ENCODE results near the gene SPSB4.
"Not testable (repeated sequence)": the region's sequence is repeated elsewhere in the genome, so short reads cannot be mapped to it uniquely, and the experiment has no call there.

The SPSB4 gene

DNA sequence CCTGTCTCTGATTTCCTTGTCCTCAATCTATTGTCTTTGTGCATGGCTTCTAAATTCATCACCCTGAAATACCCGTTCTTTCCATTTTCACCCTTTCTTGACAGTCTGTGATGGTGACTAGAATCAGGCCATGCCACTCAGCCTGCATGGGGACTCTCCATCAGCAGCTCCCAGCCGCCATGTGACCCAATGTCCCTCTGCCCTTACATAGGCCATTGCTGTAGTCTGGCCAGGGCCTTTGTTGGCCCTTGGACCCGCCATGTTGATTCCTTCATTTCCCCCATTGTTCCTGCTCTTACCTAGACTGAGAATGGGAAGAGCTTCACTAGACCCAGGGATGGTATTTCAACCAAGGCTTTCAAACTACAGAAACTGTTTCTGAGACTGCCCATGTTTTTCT lies 45.8 kb downstream of the SPSB4 start:
- no peak for DNase-seq

DNA sequence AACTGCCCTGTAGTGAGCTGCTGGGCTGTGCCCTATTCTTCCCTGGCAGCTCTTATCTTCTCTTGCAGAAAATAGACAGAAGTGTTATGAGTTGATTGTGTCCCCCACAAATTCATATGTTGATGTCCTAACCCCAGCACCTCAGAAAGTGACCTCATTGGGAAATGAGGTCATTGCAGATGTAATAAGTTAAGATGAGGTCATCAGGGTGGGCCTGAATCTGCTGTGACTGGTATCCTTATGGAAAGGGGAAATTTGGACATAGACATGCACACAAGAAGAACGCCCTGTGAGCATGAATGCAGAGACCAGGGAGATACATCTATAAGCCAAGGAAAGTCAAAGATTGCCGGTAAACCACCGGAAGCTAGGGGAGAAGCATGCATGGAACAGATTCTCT lies 49.0 kb downstream of the SPSB4 start:
- DNase-seq: no peak

DNA sequence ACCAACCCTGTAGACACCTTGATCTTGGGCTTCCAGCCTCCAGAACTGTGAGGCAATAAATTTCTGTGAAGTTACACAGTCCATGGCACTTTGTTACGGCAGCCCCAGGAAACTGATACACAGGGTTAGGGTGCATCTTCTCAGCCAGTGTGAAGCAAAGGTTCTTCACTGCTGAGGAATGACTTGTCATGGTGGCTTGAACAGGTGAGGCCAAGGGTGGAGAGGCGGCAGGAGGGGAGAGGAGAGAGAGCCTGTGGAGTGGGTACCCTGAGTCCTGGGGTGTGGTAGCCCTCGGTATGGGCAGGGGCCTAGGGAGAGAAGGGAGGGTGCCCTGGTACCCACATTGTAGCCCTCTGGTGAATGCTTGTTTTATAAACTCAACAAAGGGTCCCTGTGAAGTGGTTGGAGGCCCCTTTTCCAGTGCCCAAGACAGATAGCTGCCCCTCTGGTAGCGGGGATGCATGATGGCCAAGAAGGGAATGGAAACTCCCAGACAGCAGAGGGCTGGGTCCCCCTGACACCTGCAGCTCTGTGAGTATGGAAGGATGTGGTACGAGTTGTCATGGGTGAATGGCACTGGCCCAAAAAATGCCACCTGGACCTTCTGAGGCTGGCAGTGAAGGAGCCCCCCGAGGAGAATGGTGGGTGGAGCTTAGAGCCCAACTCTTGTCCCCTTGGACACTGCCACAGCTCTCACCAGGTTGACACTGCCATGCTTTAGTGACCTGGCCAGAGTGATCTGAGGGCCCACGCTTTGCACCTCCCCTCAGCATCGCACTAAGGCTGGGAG lies 49.6 kb downstream of the SPSB4 start:
- no peak for DNase-seq

DNA sequence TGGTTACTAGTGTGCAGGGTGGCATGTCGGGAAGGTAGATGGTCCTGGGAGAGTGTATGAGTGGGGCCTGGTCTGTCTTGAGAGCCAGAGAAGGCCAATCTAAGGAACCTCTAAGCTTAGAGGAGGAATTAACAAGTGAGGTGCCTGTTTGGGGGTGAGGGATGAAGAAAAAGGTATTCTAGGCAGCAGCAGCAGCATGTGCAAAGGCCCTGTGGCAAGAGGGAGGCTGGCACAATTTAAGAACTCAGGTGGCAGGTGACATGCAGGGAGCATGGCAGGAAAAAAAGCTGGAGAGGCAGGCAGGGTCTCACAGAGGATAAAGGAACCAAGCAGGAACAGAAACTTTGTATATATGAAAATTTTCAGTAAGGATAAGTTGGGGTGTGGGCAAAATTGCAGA lies 51.2 kb downstream of the SPSB4 start:
- DNase-seq: no peak

DNA sequence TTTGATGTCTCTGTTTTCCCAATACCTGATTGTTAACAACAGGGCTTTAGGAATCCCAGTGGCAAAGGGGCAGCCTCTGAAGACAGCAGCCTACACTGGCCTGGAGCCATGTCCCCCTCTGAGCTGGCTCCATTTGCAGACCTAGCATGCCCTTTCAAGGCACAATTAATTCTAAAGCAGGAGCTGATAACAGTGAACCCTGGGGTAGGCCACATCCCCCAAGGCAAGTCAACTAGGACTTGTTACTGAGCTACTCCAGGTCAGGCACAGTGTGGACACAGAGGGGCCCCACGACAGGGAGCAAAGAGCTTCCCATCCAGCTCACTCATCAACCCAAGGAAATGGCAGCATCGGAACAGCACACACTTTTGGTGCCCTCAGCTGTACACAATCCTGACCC lies 51.9 kb downstream of the SPSB4 start:
- no peak for DNase-seq

DNA sequence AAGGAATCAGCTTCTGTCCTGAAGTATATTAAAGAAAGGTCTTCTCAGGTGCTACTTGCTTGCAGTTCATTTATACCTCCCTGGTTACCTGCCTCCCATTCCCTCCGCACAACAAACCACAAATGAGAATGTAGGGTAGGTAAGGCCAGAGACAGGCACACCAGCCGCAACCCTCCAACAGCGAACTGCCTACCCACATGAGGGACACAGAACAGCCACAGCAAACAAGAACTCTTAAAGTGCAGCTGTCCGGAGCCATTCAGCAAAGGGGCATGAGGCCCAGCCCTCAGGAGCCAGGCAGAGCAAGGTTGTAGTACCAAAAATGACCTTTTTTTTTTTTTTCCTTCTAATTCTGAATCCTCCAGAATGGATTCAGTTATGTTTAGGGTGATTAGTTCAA lies 52.4 kb downstream of the SPSB4 start:
- no peak for DNase-seq

DNA sequence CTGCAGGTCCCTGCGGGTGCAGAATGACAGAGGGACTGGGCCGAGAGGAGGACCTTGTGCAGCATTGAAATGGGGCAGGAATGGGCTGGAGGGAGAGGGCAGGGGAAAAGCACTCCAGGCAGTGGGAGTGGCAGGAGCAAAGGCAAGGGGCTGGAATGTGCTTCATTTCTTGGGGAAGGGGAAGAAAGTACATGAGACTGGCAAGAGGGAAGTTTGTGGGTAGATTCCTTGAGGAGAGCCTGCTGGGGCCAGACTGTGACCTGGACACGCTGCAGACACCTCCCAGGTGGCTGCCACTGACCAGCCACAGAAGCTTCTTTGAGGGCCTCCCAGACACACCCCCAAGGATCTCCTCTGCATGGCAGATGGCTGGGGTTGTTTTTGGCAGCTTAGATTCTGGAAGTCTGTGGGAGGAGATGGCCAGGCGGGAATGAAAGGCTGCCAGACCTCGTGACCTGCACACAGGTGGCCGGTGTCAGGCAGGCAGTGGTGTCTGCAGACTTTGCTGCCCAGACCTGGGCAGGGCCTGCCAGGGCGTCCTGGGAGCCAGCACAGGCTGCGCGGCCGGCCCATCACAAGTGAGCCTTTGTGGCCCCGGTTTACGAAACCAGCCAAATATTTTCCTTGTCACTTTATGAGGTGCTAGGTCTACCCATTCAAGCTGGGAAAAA lies 53.1 kb downstream of the SPSB4 start:
- DNase-seq: no peak

DNA sequence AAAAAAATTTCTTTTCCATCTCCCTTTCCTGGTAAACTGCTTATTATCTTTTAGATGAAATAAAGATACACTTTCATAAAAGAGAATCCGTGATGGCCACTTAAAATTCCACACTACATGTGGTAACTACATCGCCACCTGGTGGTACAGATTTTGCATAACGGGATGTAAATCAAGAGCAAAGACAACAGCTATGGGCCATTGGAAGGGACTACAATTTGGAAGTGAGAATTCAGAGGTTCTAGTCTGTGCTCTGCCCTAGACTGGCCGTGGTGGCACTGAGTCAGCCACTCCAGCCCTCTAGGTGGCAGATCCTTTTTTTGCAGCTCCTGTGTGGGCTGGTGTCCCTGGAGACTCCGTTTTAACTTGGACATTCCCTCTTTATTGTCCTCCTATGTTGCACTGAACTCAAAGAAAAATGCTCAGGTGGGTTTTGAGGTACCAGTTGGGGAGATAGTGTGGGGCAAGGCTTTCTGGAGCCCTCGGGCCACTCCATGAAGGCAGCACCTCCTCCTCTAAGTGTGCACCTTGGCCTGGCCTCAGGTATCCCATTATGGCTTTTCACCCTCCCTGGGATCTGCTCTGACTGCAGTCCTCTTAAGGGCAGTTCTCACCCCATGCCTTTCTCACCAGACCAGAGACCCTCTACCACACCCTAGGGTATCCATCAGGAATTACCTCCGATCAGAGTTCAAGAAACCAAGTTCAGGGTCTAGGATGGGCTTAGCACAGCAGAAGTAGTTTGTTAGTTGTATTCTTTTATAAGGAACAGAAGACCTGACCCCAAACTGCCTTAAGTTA lies 54.9 kb downstream of the SPSB4 start:
- DNase-seq: peak; percentile 50 to 55

DNA sequence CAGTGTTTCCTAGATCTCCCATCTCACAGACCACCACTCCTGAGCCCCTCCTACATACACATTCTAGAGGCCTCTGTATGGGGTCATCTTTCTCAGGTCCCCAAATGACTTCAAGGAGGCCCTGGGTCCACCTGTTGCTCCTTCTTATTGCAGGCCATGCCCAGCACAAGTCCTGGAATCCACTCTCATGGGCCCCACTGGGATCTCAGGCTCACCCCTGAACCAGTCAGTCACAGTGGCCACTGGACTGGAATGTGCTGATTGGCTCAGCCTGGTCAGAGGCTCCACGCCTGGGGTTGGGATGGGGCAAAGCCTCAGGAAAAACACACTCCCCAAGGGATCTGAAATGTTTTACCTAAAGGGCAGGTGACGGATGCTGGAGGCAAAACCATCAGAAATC lies 55.7 kb downstream of the SPSB4 start:
- DNase-seq: no peak

DNA sequence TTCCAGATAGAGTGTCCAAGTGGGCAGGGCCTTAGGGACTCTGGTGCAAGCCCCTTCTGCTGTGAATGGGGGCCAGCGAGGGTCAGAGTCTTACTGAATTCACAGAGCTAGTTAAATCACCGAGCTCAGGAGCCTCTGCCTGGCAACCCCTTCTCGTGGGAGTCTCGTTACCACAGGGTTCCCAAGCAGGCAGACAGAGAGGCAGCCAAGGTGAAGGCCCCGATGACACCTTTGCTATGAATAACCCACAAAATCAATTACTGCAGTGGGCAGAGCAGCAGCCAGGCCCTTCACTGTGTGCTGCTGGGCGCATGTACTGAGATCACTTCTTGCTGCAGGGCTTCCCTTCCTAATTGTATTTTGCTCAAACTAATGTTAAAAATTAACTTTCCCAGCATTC lies 56.9 kb downstream of the SPSB4 start:
- no peak for DNase-seq

DNA sequence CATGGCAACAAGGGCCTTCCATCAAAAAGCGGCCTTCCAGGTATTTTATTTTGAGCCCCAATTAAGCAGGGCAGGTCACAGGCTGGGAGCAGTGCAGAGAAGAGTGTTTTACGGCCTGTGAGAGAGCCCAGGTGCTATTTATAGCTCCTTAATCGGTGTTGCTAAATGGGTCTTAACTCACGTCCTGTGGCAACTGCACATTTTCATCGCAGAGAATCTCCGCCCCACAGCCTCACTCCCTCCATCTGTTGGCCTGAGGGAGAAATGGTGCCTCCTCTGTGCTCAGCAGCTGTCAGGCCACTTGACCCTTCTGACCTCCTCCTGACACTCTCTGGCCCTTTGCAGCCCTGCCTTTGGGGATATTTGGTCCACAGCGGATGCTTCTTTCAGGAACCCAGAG lies 58.6 kb downstream of the SPSB4 start:
- DNase-seq: no peak

DNA sequence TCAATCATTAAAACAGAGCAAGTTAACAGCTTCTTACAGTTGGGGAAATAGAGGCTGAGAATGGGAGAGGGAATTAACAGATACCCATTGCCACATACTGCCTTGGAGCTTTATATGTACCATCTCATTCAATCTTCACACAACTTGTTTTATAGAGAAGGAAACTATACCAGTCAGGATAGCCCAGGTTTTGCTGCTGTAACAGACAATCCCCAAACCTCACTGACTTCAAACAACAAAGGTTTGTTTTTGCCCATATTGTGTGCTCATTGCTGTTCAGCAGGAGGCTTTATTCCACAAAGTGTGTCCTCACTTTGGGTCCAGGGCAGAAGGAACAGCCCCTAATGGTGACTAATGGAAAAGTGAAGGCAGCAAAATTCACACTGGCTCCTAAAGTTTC lies 59.2 kb downstream of the SPSB4 start:
- no peak for DNase-seq

DNA sequence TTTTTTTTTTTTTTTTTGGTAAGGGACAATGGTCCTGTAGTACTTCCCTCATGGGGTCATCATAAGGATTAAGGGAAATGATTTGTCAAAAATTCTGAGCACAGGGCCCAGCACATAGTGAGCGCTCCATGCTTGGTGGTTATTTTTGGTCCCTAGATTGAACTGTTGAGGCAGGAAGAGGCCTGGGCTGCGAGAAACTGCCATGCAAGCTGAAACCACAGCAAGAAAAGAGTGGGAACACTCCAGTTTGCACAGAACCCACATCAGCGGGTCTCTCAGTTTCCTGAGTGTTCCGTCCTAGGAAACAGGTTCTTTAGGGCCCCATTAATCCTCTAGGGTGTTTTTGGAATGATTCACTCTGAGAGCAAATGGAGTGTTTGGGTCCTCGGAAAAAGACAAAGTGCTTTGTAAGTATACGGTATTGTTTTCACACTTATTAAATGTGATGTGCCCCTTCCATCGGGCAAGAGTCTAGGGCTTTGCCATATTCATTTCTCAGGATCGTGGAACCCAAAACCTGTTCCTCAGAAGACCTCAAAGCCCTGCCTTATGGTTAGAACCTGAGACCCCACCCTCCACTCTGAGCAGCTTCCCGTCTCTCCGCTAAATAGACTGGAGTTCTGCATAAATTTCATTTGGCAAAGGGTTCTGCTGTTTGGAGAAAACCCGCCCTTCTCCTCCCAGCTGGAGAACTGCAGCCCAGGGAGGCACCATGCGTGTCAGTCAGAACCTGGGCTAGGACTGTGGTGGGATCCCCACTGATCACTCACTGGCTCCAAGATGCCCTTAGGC lies 60.4 kb downstream of the SPSB4 start:
- no peak for DNase-seq

DNA sequence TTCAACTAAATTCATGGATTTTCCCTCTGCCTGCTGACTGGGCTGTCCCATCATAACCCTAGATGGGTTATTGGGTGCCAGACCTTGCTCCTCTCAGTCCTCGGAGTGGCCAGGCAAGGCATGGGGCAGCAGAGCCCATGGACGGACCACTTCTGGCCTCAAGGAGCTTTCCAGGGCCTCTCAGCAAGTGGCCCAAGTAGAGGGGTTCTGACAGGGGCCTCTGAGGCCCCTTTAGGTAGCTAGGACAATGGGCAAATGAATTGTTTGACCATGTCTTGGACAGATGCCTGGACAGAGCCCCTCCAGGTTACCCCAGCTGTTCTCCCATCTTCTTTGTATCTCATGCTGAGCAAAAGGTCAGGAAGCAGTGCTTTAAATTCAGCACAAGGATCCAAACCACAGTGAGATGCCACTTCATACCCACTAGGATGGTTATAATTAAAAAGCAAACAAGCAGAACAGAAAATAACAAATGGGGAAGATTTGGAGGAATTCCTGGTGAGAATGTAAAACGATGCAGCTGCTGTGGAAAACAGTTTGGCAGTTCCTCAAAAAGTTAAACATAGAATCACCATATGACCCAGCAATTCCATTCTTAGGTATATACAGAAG lies 61.6 kb downstream of the SPSB4 start:
- no peak for DNase-seq

DNA sequence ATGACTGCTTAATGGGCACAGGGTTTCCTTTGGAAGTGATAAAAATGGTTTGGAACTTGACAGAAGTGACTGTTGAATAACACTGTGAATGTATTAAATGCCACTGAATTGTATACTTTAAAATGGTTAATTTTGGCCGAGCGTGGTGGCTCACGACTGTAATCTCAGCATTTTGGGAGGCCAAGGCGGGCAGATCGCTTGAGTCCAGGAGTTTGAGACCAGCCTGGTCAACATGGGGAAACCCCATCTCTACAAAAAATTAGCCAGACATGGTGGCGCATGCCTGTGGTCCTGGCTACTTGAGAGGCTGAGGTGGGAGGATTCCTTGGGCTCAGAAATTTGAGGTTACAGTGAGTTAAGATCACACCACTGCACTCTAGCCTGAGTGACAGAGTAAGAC lies 62.5 kb downstream of the SPSB4 start:
- not testable (repeated sequence) for DNase-seq

DNA sequence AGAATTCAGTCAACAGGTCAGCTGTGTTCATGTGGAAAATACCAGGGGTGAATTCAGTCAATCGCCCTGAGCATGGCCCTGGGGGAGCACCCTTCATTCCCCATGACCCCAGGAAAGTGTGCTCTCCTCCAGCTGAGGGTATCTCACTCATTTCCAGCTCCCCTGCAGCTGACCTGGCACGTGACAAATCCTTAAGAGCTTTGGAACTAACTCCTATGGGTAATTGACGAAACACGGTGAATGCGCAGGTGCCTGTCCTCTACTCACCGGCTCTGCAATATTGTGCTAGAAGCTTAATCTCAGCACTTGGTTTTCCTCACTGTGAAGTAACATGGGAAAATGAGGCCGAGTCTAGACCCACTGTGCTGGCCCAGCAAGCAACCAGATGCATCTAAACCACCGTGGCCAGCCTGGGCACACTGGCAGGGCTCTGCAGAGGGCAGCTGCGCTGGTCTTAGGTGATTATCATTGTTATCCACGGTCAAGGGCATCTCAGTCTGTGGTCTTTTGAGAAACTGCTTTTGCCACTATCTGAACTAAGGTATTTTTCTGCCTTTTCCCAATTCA lies 63.1 kb downstream of the SPSB4 start:
- DNase-seq: no peak

DNA sequence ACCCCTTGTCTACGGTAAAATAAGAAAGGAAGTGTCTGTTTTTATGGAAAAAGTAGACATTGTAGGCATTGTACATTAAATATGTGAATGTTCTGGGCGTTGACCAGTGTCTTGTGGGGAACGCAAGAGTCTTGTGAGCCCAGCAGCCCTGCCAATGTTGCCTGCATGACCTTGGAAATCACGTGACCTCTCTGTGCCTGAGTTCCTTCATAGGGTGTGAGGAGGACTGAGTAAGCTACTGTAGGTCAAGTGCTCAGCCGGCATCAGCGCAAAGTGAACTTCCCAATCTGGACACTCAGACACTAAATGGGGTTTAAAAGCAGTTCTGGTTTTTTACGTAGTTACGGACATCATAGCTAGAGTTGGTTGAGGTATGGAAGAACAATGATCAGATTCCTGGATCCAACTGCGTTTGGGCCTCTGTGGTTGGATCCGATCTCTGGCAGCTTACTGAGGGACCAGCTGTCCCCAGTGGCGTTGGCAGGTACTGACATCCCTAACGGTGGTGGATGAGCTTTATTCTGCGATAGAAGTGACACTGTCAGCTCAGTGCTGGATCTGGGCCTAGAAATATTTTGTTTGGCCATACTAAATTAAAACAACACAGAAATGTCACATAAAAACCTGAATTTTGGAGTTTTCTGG lies 63.8 kb downstream of the SPSB4 start:
- no peak for DNase-seq

DNA sequence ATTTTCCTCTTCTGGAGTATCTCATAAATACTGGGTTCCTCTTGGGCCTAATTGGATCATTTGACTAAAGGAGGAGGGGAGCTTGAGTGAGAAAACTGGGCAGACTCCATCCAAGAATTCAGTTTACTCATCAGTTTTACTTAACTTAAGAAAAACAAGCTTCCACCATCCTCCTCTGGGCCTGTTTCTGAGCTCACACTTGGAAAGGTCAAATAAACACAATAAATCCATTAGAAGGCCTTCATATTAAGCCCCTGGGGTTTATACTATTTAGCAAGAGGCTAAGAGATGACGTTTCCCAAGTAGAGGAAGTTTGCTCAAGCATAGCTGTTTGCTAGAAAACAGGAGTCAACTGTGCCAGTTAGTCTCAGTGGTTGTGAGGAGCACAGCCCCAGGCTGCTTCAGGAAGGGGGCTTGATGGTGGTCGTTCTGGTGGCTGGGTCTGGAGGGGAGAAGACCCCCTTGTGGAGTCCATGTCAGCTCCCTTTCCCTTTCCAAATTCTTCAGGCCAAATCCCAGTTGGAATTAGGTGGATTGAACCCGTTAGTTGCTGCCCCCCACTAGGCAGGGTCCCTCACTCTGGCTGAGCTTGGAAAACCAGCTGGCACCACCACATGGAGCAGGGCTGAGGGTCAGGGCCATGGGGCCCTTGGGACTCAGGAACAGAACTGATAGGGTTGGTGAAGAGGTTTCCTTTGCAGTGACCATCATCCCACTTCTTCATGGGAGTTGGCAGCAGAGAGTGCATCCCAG lies 64.8 kb downstream of the SPSB4 start:
- no peak for DNase-seq

DNA sequence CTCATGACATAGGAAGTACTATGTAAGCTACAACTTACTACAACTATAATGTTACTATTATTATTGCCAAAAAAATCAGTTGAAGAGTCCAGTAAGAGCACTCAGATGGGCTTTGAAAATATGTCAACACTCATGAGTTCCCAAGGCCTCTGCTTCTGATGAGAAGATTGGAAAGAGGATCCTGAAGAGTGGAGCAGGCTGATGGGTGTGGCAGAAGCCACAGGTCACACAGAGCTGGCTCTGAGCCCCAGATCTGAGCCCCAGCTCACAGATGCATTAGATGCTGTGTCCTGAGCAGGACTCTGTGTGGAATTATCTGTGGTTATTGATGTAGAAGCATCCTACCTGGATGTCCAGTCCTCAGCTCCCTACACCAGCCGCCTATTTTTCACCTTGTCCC lies 65.6 kb downstream of the SPSB4 start:
- DNase-seq: no peak

DNA sequence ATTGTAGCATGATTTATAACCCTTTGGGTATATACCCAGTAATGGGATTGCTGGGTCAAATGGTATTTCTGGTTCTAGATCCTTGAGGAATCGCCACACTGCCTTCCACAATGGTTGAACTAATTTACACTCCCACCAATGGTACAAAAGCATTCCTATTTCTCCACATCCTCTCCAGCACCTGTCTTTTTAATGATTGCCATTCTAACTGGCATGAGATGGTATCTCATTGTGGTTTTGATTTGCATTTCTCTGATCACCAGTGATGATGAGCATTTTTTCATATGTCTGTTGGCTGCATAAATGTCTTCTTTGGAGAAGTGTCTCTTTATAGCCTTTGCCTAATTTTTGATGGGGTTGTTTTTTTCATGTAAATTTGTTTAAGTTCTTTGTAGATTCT lies 66.8 kb downstream of the SPSB4 start:
- not testable (repeated sequence) for DNase-seq

DNA sequence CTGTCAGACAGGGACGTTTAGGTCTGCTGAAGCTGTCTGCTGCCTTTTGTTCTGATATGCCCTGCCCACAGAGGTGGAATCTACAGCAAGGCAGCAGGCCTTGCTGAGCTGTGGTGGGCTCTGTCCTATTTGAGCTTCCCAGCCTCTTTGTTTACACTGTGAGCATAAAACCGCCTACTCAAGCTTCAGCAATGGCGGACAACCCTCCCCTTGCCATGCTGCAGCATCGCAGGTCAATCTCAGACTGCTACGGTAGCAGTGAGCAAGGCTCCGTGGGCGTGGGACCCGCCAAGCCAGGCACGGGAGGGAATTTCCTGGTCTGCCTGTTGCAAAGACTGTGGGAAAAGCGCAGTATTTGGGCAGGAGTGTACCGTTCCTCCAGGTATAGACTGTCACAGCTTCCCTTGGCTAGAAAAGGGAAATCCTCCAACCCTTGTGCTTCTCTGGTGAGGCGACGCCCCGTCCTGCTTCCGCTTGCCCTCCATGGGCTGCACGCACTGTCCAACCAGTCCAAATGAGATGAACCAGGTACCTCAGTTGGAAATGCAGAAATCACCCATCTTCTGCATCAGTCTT lies 71.4 kb downstream of the SPSB4 start:
- no peak for DNase-seq
